Adrenal gland (tissue), 12 donors: ENCODE data around the gene NPR3. TPM values are rescaled to one million over a fixed set of nuclear protein-coding genes. Genes with fewer than 3 reads are reported as not detected.
A peak's percentile ranks its signal among the peaks of the same experiment; 100 is the strongest.

ENCODE experiments used
- DNase-seq, 7 donors: peaks; one replicate each; pipeline ENCODE4 v3.0.0-alpha.2; 2019 to 2020
- H3K27ac ChIP-seq, 5 donors: fragments of 200-600 bp; sonication (generic) in 4 of 5; 1 replicate in 3 of 5; 2 replicates in 2 of 5; pipeline versions ENCODE4 v1.5.1 to v1.8.0; 2016 to 2020; ENCODE audit warnings: mild to moderate bottlenecking in 1 of 5
- H3K27me3 ChIP-seq: fragments of 200-600 bp; 2 replicates; pipeline ENCODE4 v1.8.0; 2021
- H3K36me3 ChIP-seq, 2 donors: fragments of 200-600 bp; replicated peaks in 1 of 2; 1 replicate in 1 of 2; 2 replicates in 1 of 2; pipeline versions ENCODE4 v1.5.1 to v1.8.0; 2018 to 2022
- H3K4me1 ChIP-seq, 2 donors: fragments of 200-600 bp; replicated peaks in 1 of 2; 1 replicate in 1 of 2; 2 replicates in 1 of 2; pipeline versions ENCODE4 v1.5.1 to v1.8.0; 2018 to 2021
- H3K4me3 ChIP-seq, 4 donors: fragments of 200-600 bp; sonication (generic) in 3 of 4; one replicate each; pipeline ENCODE4 v1.5.1; 2016 to 2018
- H3K9me3 ChIP-seq, 3 donors: fragments of 200-600 bp; sonication (generic) in 1 of 3; replicated peaks in 1 of 3; 1 replicate in 2 of 3; 2 replicates in 1 of 3; pipeline versions ENCODE4 v1.5.1 to v1.8.0; 2016 to 2021
- POLR2A ChIP-seq, 2 donors: fragments of 450-650 bp; IDR thresholded peaks; one replicate each; pipeline ENCODE4 v1.6.1; 2017; ENCODE audit warnings: antibody characterized with exemption in 2 of 2, mild to moderate bottlenecking in 2 of 2, moderate library complexity in 1 of 2
- WGBS, 4 donors: extraction: QIAGEN DNeasy Blood & Tissue Kit in 2 of 4; methylation state at CpG; one replicate each; pipeline versions ENCODE4 v1.1.5 to v1.1.7; 2013 to 2017; 5-methylcytosine and 5-hydroxymethylcytosine counted together
- intact Hi-C, 2 donors: fragments of 100-400 bp; cut with DNase I; formaldehyde crosslinking; loops; one replicate each; pipeline versions ENCODE4 v1.14.1 to v1.15.0; 2022 to 2023
- polyA plus RNA-seq, 3 donors: library from polyadenylated mRNA; stranded (reverse); fragments of 200-250 nt in 2 of 3; fragments of 350-450 nt in 1 of 3; fragmentation: Illumina TruSeq in 1 of 3; extraction: RNeasy Lipid Tissue Mini Kit (QIAGEN cat#74804) in 1 of 3; gene quantifications; one replicate each; pipeline ENCODE4 v1.2.3, GENCODE V29; 2013 to 2014
- total RNA-seq, 9 donors: library from RNA; depleted of rRNA in 4 of 9; stranded (reverse); fragments of >200 nt in 4 of 9; fragments of 120-200 nt in 1 of 9; fragmentation: NEBNext Ultra II Directional in 1 of 9; extraction: Animal tissue kit (Norgen Biotek cat#: 25700) in 1 of 9; gene quantifications; one replicate each; pipeline versions ENCODE4 v1.1.0 to v1.2.4, GENCODE V29; 2013 to 2023
- TF ChIP-seq, protein P1 (sequence below), 6 experiments: fragments of 450-650 bp in 4 of 6; fragments of 200-600 bp in 2 of 6; sonication (generic) in 1 of 6; IDR thresholded peaks; 1 replicate in 5 of 6; 2 replicates in 1 of 6; pipeline versions ENCODE4 v1.5.1 to v1.8.0; 2016 to 2021; ENCODE audit warnings: antibody characterized with exemption in 6 of 6, mild to moderate bottlenecking in 2 of 6, moderate library complexity in 1 of 6
- donor health status: healthy with polysubstance abuse.
- donor health status: Bipolar disorder and iron deficiency.
- donor health status: DM: yes; HTN: yes; CAD: no.
- donor health status: DM: no; HTN: no; CAD: no.
- donor health status: DM: no; HTN: no; CAD: no.
- donor health status: DM: yes; HTN: yes; CAD: no.

The NPR3 gene
- total and polyA plus RNA-seq, 12 donors: 1.8 to 156 (median 9.3) TPM

DNA sequence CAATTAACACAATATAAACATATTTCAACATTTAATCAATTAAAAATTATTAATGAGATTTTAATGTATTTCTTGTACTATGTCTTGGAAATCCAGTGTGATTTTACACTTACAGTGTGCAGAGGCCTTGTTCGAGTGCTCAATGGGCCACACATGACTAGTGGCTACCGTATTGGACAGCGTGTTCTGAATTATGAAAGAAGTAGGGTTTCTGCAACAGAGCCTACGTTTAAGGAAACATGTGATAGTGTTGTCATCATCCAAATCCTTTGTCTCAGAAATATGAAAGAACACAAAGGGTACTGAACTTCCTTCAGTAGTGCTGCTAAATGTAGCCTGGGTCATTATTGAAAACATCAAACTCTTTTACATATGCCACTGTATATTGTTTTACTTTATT lies 29.5 kb downstream of the NPR3 start:
- Histone ChIP-seq H3K27me3 (no peaks in the 10 kb centered on the region), H3K27ac (no peak overlapping the region), H3K4me3 (no peak overlapping the region), H3K9me3 (no peaks in the 10 kb centered on the region), H3K4me1 (no peaks in the 10 kb centered on the region), H3K36me3 (no peaks in the 10 kb centered on the region)
- WGBS, 4 donors: 75 to 82% (median 77%) methylated on average over 4 of the region's 4 CpGs
- intact Hi-C loops: no loop called here
- TF ChIP-seq, protein P1, sequence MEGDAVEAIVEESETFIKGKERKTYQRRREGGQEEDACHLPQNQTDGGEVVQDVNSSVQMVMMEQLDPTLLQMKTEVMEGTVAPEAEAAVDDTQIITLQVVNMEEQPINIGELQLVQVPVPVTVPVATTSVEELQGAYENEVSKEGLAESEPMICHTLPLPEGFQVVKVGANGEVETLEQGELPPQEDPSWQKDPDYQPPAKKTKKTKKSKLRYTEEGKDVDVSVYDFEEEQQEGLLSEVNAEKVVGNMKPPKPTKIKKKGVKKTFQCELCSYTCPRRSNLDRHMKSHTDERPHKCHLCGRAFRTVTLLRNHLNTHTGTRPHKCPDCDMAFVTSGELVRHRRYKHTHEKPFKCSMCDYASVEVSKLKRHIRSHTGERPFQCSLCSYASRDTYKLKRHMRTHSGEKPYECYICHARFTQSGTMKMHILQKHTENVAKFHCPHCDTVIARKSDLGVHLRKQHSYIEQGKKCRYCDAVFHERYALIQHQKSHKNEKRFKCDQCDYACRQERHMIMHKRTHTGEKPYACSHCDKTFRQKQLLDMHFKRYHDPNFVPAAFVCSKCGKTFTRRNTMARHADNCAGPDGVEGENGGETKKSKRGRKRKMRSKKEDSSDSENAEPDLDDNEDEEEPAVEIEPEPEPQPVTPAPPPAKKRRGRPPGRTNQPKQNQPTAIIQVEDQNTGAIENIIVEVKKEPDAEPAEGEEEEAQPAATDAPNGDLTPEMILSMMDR (IDR thresholded peaks at IDR 0.05): no peak
- TF ChIP-seq POLR2A (IDR thresholded peaks at IDR 0.05): no peak
- DNase-seq: no peak

DNA sequence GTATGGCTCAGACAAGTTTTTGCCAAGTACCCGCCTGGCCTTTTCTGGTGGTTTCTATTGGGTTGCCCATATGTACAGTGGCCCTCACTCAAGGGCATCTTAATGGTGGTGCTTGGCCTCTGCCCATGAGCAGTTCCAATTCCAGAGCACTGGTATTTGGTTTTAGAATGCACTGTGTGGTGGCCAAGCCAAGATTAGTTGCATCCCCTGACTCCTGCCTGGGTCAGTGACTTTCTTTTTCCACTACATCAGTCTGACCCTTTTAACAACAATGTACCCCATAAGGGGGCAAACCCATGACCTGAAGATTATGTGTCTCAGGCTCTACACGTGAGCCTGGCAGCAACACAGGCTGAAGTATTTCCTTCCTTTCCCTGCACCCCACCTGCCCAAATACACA lies 34.2 kb downstream of the NPR3 start:
- Histone ChIP-seq H3K27me3 (no peaks in the 10 kb centered on the region), H3K4me1 (no peaks in the 10 kb centered on the region), H3K36me3 (no peaks in the 10 kb centered on the region), H3K4me3 (no peak overlapping the region), H3K9me3 (no peaks in the 10 kb centered on the region), H3K27ac (no peak overlapping the region)
- no peak for TF ChIP-seq POLR2A (IDR thresholded peaks at IDR 0.05)
- TF ChIP-seq, protein P1 (IDR thresholded peaks at IDR 0.05): no peak
- DNase-seq: no peak
- WGBS, 4 donors: 56 to 71% (median 64%) methylated on average over 2 of the region's 2 CpGs
- intact Hi-C loops: no loop called here

DNA sequence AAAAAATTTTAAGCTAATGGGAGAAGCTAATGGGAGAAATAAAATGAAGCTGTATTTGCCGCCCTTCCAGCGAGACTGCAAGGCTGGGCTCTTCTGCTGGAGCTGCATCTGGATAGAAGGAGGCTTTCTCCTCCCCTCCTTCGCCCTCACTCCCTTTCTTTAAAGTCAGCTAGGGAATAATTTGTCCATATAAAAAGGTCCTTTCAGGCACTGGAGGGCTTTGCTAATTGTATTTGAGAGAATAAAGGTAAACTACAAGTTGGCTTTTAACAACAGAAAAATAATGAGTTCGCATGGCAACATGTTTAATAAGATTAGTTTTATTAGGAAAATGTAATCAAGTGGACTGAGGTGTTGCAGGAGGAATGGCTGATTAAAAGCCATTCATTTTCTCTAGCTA lies 41.3 kb downstream of the NPR3 start:
- Histone ChIP-seq H3K4me1 (peaks cover 0 to 10% of the 10 kb centered on the region in 2 donors), H3K4me3 (no peak overlapping the region), H3K36me3 (no peaks in the 10 kb centered on the region), H3K27ac (no peak overlapping the region), H3K9me3 (no peaks in the 10 kb centered on the region), H3K27me3 (no peaks in the 10 kb centered on the region)
- TF ChIP-seq, protein P1 (IDR thresholded peaks at IDR 0.05): no peak
- TF ChIP-seq POLR2A (IDR thresholded peaks at IDR 0.05): no peak
- WGBS, 4 donors: 93 to 98% (median 94%) methylated on average over 4 of the region's 4 CpGs
- intact Hi-C loops: no loop called here
- no peak for DNase-seq

DNA sequence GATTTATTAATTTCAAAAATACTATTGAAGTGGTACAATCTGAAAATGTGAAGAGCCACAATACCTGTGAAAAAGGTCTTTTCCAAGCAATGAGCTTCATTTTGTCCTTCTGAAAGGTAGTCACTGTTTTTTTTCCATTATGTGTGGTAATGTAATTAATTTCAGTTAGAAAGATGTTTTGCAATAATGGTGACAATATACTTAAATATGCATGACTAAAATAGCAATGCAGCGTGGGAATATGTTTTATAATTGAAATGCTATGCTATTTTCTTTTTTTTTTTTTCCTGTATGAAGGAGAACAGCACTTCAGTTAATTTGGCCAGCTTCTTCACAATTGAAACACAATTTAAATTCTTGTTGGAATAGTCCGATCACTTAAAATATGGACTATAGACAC lies 41.9 kb downstream of the NPR3 start:
- no peak for DNase-seq
- no peak for TF ChIP-seq POLR2A (IDR thresholded peaks at IDR 0.05)
- 67 to 83% (median 74%) methylated on average over 2 of the region's 2 CpGs for WGBS, 4 donors
- intact Hi-C loops: no loop called here
- H3K4me3 ChIP-seq: no peak overlapping the region
- H3K27ac ChIP-seq: no peak overlapping the region
- peaks cover 0 to 10% of the 10 kb centered on the region in 2 donors for H3K4me1 ChIP-seq
- no peaks in the 10 kb centered on the region for H3K27me3 ChIP-seq
- no peaks in the 10 kb centered on the region for H3K36me3 ChIP-seq
- H3K9me3 ChIP-seq: no peaks in the 10 kb centered on the region

DNA sequence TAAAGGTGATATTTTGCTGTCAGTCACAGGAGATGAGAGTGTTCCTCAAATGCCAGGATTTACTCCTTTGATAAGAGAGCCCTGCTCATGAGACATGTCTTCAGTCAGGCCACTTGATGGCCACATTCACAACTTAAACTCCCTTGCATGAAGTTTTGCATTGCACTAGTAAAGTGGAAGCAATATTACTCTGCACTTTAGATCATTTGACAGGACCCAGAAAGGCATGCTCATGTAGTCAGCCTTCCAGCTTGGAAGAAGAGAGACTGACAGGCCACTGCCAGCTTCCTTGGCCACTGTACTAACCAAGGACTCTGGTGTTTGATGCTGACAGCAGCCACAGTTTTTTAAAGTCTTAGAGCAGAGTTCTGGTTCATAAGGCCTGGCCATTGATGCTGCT lies 42.6 kb downstream of the NPR3 start:
- Histone ChIP-seq H3K9me3 (no peaks in the 10 kb centered on the region), H3K27ac (peak overlapping the region in 1 of 5 donors; percentile 32), H3K36me3 (no peaks in the 10 kb centered on the region), H3K4me1 (peaks cover 0 to 10% of the 10 kb centered on the region in 2 donors), H3K4me3 (no peak overlapping the region), H3K27me3 (no peaks in the 10 kb centered on the region)
- intact Hi-C loops: no loop called here
- no peak for DNase-seq
- TF ChIP-seq, protein P1 (IDR thresholded peaks at IDR 0.05): peak in 1 of 6 experiments; percentile 15
- no peak for TF ChIP-seq POLR2A (IDR thresholded peaks at IDR 0.05)
